Measurements from ENCODE around the gene PRKAG1.

DNA sequence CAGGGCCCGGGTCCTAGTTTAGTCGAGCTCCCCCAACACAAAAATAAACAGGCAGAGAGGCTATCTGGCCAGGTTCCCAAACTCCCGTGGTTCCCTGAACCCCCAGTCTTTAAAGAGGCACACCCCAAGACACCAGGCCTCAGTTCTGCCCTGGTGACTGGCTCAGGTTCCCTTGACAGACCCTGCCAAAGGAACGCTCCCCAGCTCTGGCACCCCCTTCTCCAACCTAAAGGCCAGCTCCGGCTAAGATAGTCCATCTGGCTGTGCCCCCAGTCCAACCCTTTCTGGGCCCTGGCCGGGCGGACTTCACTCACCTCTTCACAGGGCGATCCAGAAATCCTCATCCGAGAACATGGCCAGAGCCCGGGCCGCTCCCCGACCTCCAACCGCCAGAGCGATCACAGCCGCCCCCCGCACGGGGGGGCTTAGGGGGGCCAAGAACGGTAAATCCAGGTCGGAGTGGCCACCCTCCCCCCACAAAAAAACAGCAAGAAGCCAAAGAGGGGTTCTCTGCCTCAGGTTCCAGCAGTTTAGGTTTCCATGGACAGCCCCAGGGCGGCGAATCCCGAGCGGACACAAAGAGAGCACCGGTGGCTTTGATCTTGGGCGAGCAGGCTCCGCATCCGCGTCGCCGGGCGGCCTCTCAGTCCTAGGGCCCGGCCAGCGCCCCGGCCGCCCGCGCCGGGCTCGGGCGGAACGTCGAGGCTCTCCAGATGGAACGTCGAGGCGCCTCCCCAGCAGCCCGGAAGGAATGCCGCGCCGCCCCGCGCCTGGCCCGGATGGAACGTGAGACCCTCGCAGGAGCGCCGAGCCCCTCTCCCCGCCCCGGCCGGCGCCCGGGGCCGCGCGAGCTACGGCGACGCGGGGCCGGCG is 41.0 kb upstream of the PRKAG1 start:
- no peak for TF ChIP-seq POLR2A (IDR thresholded peaks at IDR 0.05)
- TF ChIP-seq, protein P1, sequence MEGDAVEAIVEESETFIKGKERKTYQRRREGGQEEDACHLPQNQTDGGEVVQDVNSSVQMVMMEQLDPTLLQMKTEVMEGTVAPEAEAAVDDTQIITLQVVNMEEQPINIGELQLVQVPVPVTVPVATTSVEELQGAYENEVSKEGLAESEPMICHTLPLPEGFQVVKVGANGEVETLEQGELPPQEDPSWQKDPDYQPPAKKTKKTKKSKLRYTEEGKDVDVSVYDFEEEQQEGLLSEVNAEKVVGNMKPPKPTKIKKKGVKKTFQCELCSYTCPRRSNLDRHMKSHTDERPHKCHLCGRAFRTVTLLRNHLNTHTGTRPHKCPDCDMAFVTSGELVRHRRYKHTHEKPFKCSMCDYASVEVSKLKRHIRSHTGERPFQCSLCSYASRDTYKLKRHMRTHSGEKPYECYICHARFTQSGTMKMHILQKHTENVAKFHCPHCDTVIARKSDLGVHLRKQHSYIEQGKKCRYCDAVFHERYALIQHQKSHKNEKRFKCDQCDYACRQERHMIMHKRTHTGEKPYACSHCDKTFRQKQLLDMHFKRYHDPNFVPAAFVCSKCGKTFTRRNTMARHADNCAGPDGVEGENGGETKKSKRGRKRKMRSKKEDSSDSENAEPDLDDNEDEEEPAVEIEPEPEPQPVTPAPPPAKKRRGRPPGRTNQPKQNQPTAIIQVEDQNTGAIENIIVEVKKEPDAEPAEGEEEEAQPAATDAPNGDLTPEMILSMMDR (IDR thresholded peaks at IDR 0.05): no peak
- TF ChIP-seq EP300 (IDR thresholded peaks at IDR 0.05): no peak

Data from gastroesophageal sphincter (tissue), 3 donors.